Adrenal gland (tissue), 12 donors: Measurements from ENCODE around the gene AMBP. TPM values are rescaled to one million over a fixed set of nuclear protein-coding genes. Genes with fewer than 3 reads are reported as not detected.

Source experiments
- DNase-seq, 7 donors: peaks; one replicate each; pipeline ENCODE4 v3.0.0-alpha.2; 2019 to 2020
- H3K27ac ChIP-seq, 5 donors: fragments of 200-600 bp; sonication (generic) in 4 of 5; 1 replicate in 3 of 5; 2 replicates in 2 of 5; pipeline versions ENCODE4 v1.5.1 to v1.8.0; 2016 to 2020; ENCODE audit warnings: mild to moderate bottlenecking in 1 of 5
- H3K27me3 ChIP-seq: fragments of 200-600 bp; 2 replicates; pipeline ENCODE4 v1.8.0; 2021
- H3K36me3 ChIP-seq, 2 donors: fragments of 200-600 bp; replicated peaks in 1 of 2; 1 replicate in 1 of 2; 2 replicates in 1 of 2; pipeline versions ENCODE4 v1.5.1 to v1.8.0; 2018 to 2022
- H3K4me1 ChIP-seq, 2 donors: fragments of 200-600 bp; replicated peaks in 1 of 2; 1 replicate in 1 of 2; 2 replicates in 1 of 2; pipeline versions ENCODE4 v1.5.1 to v1.8.0; 2018 to 2021
- H3K4me3 ChIP-seq, 4 donors: fragments of 200-600 bp; sonication (generic) in 3 of 4; one replicate each; pipeline ENCODE4 v1.5.1; 2016 to 2018
- H3K9me3 ChIP-seq, 3 donors: fragments of 200-600 bp; sonication (generic) in 1 of 3; replicated peaks in 1 of 3; 1 replicate in 2 of 3; 2 replicates in 1 of 3; pipeline versions ENCODE4 v1.5.1 to v1.8.0; 2016 to 2021
- CTCF ChIP-seq, 6 experiments: fragments of 450-650 bp in 4 of 6; fragments of 200-600 bp in 2 of 6; sonication (generic) in 1 of 6; IDR thresholded peaks; 1 replicate in 5 of 6; 2 replicates in 1 of 6; pipeline versions ENCODE4 v1.5.1 to v1.8.0; 2016 to 2021; ENCODE audit warnings: antibody characterized with exemption in 6 of 6, mild to moderate bottlenecking in 2 of 6, moderate library complexity in 1 of 6
- POLR2A ChIP-seq, 2 donors: fragments of 450-650 bp; IDR thresholded peaks; one replicate each; pipeline ENCODE4 v1.6.1; 2017; ENCODE audit warnings: antibody characterized with exemption in 2 of 2, mild to moderate bottlenecking in 2 of 2, moderate library complexity in 1 of 2
- WGBS, 4 donors: extraction: QIAGEN DNeasy Blood & Tissue Kit in 2 of 4; methylation state at CpG; one replicate each; pipeline versions ENCODE4 v1.1.5 to v1.1.7; 2013 to 2017; 5-methylcytosine and 5-hydroxymethylcytosine counted together
- intact Hi-C, 2 donors: fragments of 100-400 bp; cut with DNase I; formaldehyde crosslinking; loops; one replicate each; pipeline versions ENCODE4 v1.14.1 to v1.15.0; 2022 to 2023
- polyA plus RNA-seq, 3 donors: library from polyadenylated mRNA; stranded (reverse); fragments of 200-250 nt in 2 of 3; fragments of 350-450 nt in 1 of 3; fragmentation: Illumina TruSeq in 1 of 3; extraction: RNeasy Lipid Tissue Mini Kit (QIAGEN cat#74804) in 1 of 3; gene quantifications; one replicate each; pipeline ENCODE4 v1.2.3, GENCODE V29; 2013 to 2014
- total RNA-seq, 9 donors: library from RNA; depleted of rRNA in 4 of 9; stranded (reverse); fragments of >200 nt in 4 of 9; fragments of 120-200 nt in 1 of 9; fragmentation: NEBNext Ultra II Directional in 1 of 9; extraction: Animal tissue kit (Norgen Biotek cat#: 25700) in 1 of 9; gene quantifications; one replicate each; pipeline versions ENCODE4 v1.1.0 to v1.2.4, GENCODE V29; 2013 to 2023
- donor health status: healthy with polysubstance abuse.
- donor health status: Bipolar disorder and iron deficiency.
- donor health status: DM: yes; HTN: yes; CAD: no.
- donor health status: DM: no; HTN: no; CAD: no.
- donor health status: DM: no; HTN: no; CAD: no.
- donor health status: DM: yes; HTN: yes; CAD: no.

The AMBP gene
- total and polyA plus RNA-seq, 12 donors: 0.17 to 2.8 (median 0.44) TPM; not detected in 5

GRCh38 chr9:114058688-114059046 lies 19.4 kb downstream of the AMBP start:
- intact Hi-C loops: no loop called here
- Histone ChIP-seq H3K36me3 (no peaks in the 10 kb centered on the region), H3K27me3 (no peaks in the 10 kb centered on the region), H3K4me1 (peaks cover 0 to 14% of the 10 kb centered on the region in 2 donors), H3K9me3 (no peaks in the 10 kb centered on the region), H3K27ac (peak overlapping the region in 2 of 5 donors; percentile 35 to 47), H3K4me3 (no peak overlapping the region)
- 81 to 92% (median 85%) methylated on average over 3 to 4 of the region's 4 CpGs for WGBS, 4 donors
- TF ChIP-seq CTCF (IDR thresholded peaks at IDR 0.05) (no peak), POLR2A (IDR thresholded peaks at IDR 0.05) (no peak)
- peak in 1 of 7 donors; percentile 5 for DNase-seq

- no peaks in the 10 kb centered on the region for H3K36me3 ChIP-seq
- DNase-seq: peak in 1 of 7 donors; percentile 6
- intact Hi-C loops: no loop called here
- H3K9me3 ChIP-seq: no peaks in the 10 kb centered on the region
- H3K4me1 ChIP-seq: peaks cover 0 to 14% of the 10 kb centered on the region in 2 donors
- 79 to 86% (median 81%) methylated on average over 3 to 7 of the region's 7 CpGs for WGBS, 4 donors
- no peak overlapping the region for H3K4me3 ChIP-seq
- H3K27ac ChIP-seq: no peak overlapping the region
- TF ChIP-seq CTCF (IDR thresholded peaks at IDR 0.05) (no peak), POLR2A (IDR thresholded peaks at IDR 0.05) (no peak)
- no peaks in the 10 kb centered on the region for H3K27me3 ChIP-seq
Observed at GRCh38 chr9:114057161-114057885, 20.8 kb downstream of the AMBP start.

GRCh38 chr9:114056527-114056926 lies 21.6 kb downstream of the AMBP start:
- Histone ChIP-seq H3K4me1 (peaks cover 0 to 14% of the 10 kb centered on the region in 2 donors), H3K27ac (no peak overlapping the region), H3K4me3 (no peak overlapping the region), H3K27me3 (no peaks in the 10 kb centered on the region), H3K36me3 (no peaks in the 10 kb centered on the region), H3K9me3 (no peaks in the 10 kb centered on the region)
- intact Hi-C loops: no loop called here
- no peak for DNase-seq
- 89 to 97% (median 93%) methylated on average over 3 to 5 of the region's 5 CpGs for WGBS, 4 donors
- no peak for TF ChIP-seq CTCF (IDR thresholded peaks at IDR 0.05)
- TF ChIP-seq POLR2A (IDR thresholded peaks at IDR 0.05): no peak

- no peaks in the 10 kb centered on the region for H3K36me3 ChIP-seq
- TF ChIP-seq CTCF (IDR thresholded peaks at IDR 0.05) (no peak), POLR2A (IDR thresholded peaks at IDR 0.05) (no peak)
- H3K27ac ChIP-seq: no peak overlapping the region
- DNase-seq: no peak
- no peaks in the 10 kb centered on the region for H3K27me3 ChIP-seq
- WGBS, 4 donors: 91 to 96% (median 94%) methylated on average over 7 of the region's 7 CpGs
- H3K4me3 ChIP-seq: no peak overlapping the region
- H3K9me3 ChIP-seq: no peaks in the 10 kb centered on the region
- H3K4me1 ChIP-seq: peaks cover 0 to 14% of the 10 kb centered on the region in 2 donors
- intact Hi-C loops: no loop called here
Observed at GRCh38 chr9:114055894-114056293, 22.2 kb downstream of the AMBP start.
